ENCODE results near the gene LMAN1L.

The LMAN1L gene

GRCh38 chr15:74799255-74799855, 13.3 kb upstream of the LMAN1L start:
- Histone ChIP-seq H3K27ac (ENCODE audit: low read depth, low read length) (no peak overlapping the region), H3K9me3 (ENCODE audit: insufficient read depth, low read depth, low read length) (no peaks in the 10 kb centered on the region), H3K4me1 (ENCODE audit: insufficient read depth, low read length) (no peaks in the 10 kb centered on the region; the same call in 1 of the 2 replicates), H3K27me3 (ENCODE audit: insufficient read depth, low read length) (no peaks in the 10 kb centered on the region), H3K4me3 (ENCODE audit: low read length) (no peak overlapping the region), H3K9ac (ENCODE audit: low read depth, low read length) (no peak overlapping the region), H3K36me3 (ENCODE audit: insufficient read depth, low read length) (peaks cover 35% of the 10 kb centered on the region)
- WGBS: 94% methylated on average over 16 of the region's 16 CpGs

- no peak overlapping the region for H3K9ac ChIP-seq (ENCODE audit: low read depth, low read length)
- no peaks in the 10 kb centered on the region; the same call in 1 of the 2 replicates for H3K4me1 ChIP-seq (ENCODE audit: insufficient read depth, low read length)
- H3K27ac ChIP-seq (ENCODE audit: low read depth, low read length): no peak overlapping the region
- no peaks in the 10 kb centered on the region for H3K9me3 ChIP-seq (ENCODE audit: insufficient read depth, low read depth, low read length)
- no peaks in the 10 kb centered on the region for H3K27me3 ChIP-seq (ENCODE audit: insufficient read depth, low read length)
- H3K4me3 ChIP-seq (ENCODE audit: low read length): no peak overlapping the region
- WGBS: 68% methylated on average over 18 of the region's 18 CpGs
- peaks cover 35% of the 10 kb centered on the region for H3K36me3 ChIP-seq (ENCODE audit: insufficient read depth, low read length)
Observed at GRCh38 chr15:74799856-74800558, 12.6 kb upstream of the LMAN1L start.

GRCh38 chr15:74800559-74801094, 12.0 kb upstream of the LMAN1L start:
- H3K27ac ChIP-seq (ENCODE audit: low read depth, low read length): no peak overlapping the region
- H3K9ac ChIP-seq (ENCODE audit: low read depth, low read length): no peak overlapping the region
- WGBS: 89% methylated on average over 20 of the region's 20 CpGs
- no peak overlapping the region for H3K4me3 ChIP-seq (ENCODE audit: low read length)
- no peaks in the 10 kb centered on the region for H3K9me3 ChIP-seq (ENCODE audit: insufficient read depth, low read depth, low read length)
- no peaks in the 10 kb centered on the region; the same call in 1 of the 2 replicates for H3K4me1 ChIP-seq (ENCODE audit: insufficient read depth, low read length)
- H3K27me3 ChIP-seq (ENCODE audit: insufficient read depth, low read length): no peaks in the 10 kb centered on the region
- peaks cover 35% of the 10 kb centered on the region for H3K36me3 ChIP-seq (ENCODE audit: insufficient read depth, low read length)

- no peaks in the 10 kb centered on the region for H3K27me3 ChIP-seq (ENCODE audit: insufficient read depth, low read length)
- no peaks in the 10 kb centered on the region; the same call in 1 of the 2 replicates for H3K4me1 ChIP-seq (ENCODE audit: insufficient read depth, low read length)
- no peak overlapping the region for H3K9ac ChIP-seq (ENCODE audit: low read depth, low read length)
- peaks cover 35% of the 10 kb centered on the region for H3K36me3 ChIP-seq (ENCODE audit: insufficient read depth, low read length)
- WGBS: 93% methylated on average over 18 of the region's 18 CpGs
- no peak overlapping the region for H3K27ac ChIP-seq (ENCODE audit: low read depth, low read length)
- H3K9me3 ChIP-seq (ENCODE audit: insufficient read depth, low read depth, low read length): no peaks in the 10 kb centered on the region
- no peak overlapping the region for H3K4me3 ChIP-seq (ENCODE audit: low read length)
Observed at GRCh38 chr15:74801311-74801997, 11.2 kb upstream of the LMAN1L start.

GRCh38 chr15:74802290-74802689, 10.3 kb upstream of the LMAN1L start:
- Histone ChIP-seq H3K9ac (ENCODE audit: low read depth, low read length) (no peak overlapping the region), H3K9me3 (ENCODE audit: insufficient read depth, low read depth, low read length) (no peaks in the 10 kb centered on the region), H3K36me3 (ENCODE audit: insufficient read depth, low read length) (peaks cover 35% of the 10 kb centered on the region), H3K4me1 (ENCODE audit: insufficient read depth, low read length) (no peaks in the 10 kb centered on the region; the same call in 1 of the 2 replicates), H3K27me3 (ENCODE audit: insufficient read depth, low read length) (no peaks in the 10 kb centered on the region), H3K27ac (ENCODE audit: low read depth, low read length) (no peak overlapping the region), H3K4me3 (ENCODE audit: low read length) (no peak overlapping the region)
- WGBS: 95% methylated on average over 20 of the region's 20 CpGs

GRCh38 chr15:74802862-74803447, 9.7 kb upstream of the LMAN1L start:
- no peaks in the 10 kb centered on the region for H3K9me3 ChIP-seq (ENCODE audit: insufficient read depth, low read depth, low read length)
- H3K27ac ChIP-seq (ENCODE audit: low read depth, low read length): no peak overlapping the region
- H3K27me3 ChIP-seq (ENCODE audit: insufficient read depth, low read length): no peaks in the 10 kb centered on the region
- 96% methylated on average over 31 of the region's 31 CpGs for whole genome bisulfite sequencing
- no peak overlapping the region for H3K4me3 ChIP-seq (ENCODE audit: low read length)
- H3K36me3 ChIP-seq (ENCODE audit: insufficient read depth, low read length): peaks cover 35% of the 10 kb centered on the region
- no peaks in the 10 kb centered on the region; the same call in 1 of the 2 replicates for H3K4me1 ChIP-seq (ENCODE audit: insufficient read depth, low read length)
- H3K9ac ChIP-seq (ENCODE audit: low read depth, low read length): no peak overlapping the region

GRCh38 chr15:74804935-74805334, 7.7 kb upstream of the LMAN1L start:
- Histone ChIP-seq H3K27ac (ENCODE audit: low read depth, low read length) (no peak overlapping the region), H3K27me3 (ENCODE audit: insufficient read depth, low read length) (no peaks in the 10 kb centered on the region), H3K36me3 (ENCODE audit: insufficient read depth, low read length) (peaks cover 35% of the 10 kb centered on the region), H3K9me3 (ENCODE audit: insufficient read depth, low read depth, low read length) (no peaks in the 10 kb centered on the region), H3K9ac (ENCODE audit: low read depth, low read length) (no peak overlapping the region), H3K4me3 (ENCODE audit: low read length) (no peak overlapping the region), H3K4me1 (ENCODE audit: insufficient read depth, low read length) (no peaks in the 10 kb centered on the region; the same call in none of the 2 replicates)
- WGBS: 83% methylated on average over 6 of the region's 6 CpGs

- Histone ChIP-seq H3K9me3 (ENCODE audit: insufficient read depth, low read depth, low read length) (no peaks in the 10 kb centered on the region), H3K27me3 (ENCODE audit: insufficient read depth, low read length) (no peaks in the 10 kb centered on the region), H3K4me3 (ENCODE audit: low read length) (no peak overlapping the region), H3K4me1 (ENCODE audit: insufficient read depth, low read length) (no peaks in the 10 kb centered on the region; the same call in 1 of the 2 replicates), H3K27ac (ENCODE audit: low read depth, low read length) (no peak overlapping the region), H3K36me3 (ENCODE audit: insufficient read depth, low read length) (peaks cover 19% of the 10 kb centered on the region; the same call in 1 of the 2 replicates), H3K9ac (ENCODE audit: low read depth, low read length) (no peak overlapping the region)
- WGBS: 85% methylated on average over 5 of the region's 5 CpGs
Observed at GRCh38 chr15:74807282-74807681, 5.4 kb upstream of the LMAN1L start.

- Histone ChIP-seq H3K36me3 (ENCODE audit: insufficient read depth, low read length) (peaks cover 10% of the 10 kb centered on the region; the same call in 1 of the 2 replicates), H3K9me3 (ENCODE audit: insufficient read depth, low read depth, low read length) (no peaks in the 10 kb centered on the region), H3K27me3 (ENCODE audit: insufficient read depth, low read length) (no peaks in the 10 kb centered on the region), H3K4me3 (ENCODE audit: low read length) (no peak overlapping the region), H3K4me1 (ENCODE audit: insufficient read depth, low read length) (no peaks in the 10 kb centered on the region; the same call in 1 of the 2 replicates), H3K9ac (ENCODE audit: low read depth, low read length) (no peak overlapping the region), H3K27ac (ENCODE audit: low read depth, low read length) (no peak overlapping the region)
- WGBS: 93% methylated on average over 18 of the region's 18 CpGs
Observed at GRCh38 chr15:74808078-74808839, 4.4 kb upstream of the LMAN1L start.

GRCh38 chr15:74808840-74809229, 3.8 kb upstream of the LMAN1L start:
- H3K4me1 ChIP-seq (ENCODE audit: insufficient read depth, low read length): no peaks in the 10 kb centered on the region; the same call in 1 of the 2 replicates
- no peak overlapping the region for H3K9ac ChIP-seq (ENCODE audit: low read depth, low read length)
- WGBS: 64% methylated on average over 4 of the region's 4 CpGs
- H3K27me3 ChIP-seq (ENCODE audit: insufficient read depth, low read length): no peaks in the 10 kb centered on the region
- H3K36me3 ChIP-seq (ENCODE audit: insufficient read depth, low read length): peaks cover 4% of the 10 kb centered on the region; the same call in 1 of the 2 replicates
- no peaks in the 10 kb centered on the region for H3K9me3 ChIP-seq (ENCODE audit: insufficient read depth, low read depth, low read length)
- H3K4me3 ChIP-seq (ENCODE audit: low read length): no peak overlapping the region
- no peak overlapping the region for H3K27ac ChIP-seq (ENCODE audit: low read depth, low read length)
